Smooth muscle cell (in vitro differentiated cells): ENCODE measurements around the gene SLC1A7. TPM values are rescaled to one million over a fixed set of nuclear protein-coding genes. Genes with fewer than 3 reads are reported as not detected.

ENCODE experiments used
- DNase-seq: peaks from one replicate; lab custom pipeline; 2025; ENCODE audit not compliant: unreplicated experiment; lab: John Stamatoyannopoulos, UW
- H2AFZ ChIP-seq: fragments of 200-600 bp; sonication (generic); 2 replicates; pipeline ENCODE4 v1.6.0; 2016; ENCODE audit warnings: antibody characterized with exemption, low read depth, mild to moderate bottlenecking
- H3F3A ChIP-seq: fragments of 200-600 bp; sonication (generic); 2 replicates; pipeline ENCODE4 v1.6.0; 2017; ENCODE audit warnings: antibody characterized with exemption, low read depth
- H3K27ac ChIP-seq: fragments of 200-600 bp; sonication (generic); 2 replicates; pipeline ENCODE4 v1.5.1; 2016; ENCODE audit warnings: low read depth, mild to moderate bottlenecking
- H3K27me3 ChIP-seq: fragments of 200-600 bp; sonication (generic); 2 replicates; pipeline ENCODE4 v1.6.1; 2016; ENCODE audit warnings: low read depth, mild to moderate bottlenecking
- H3K36me3 ChIP-seq: fragments of 200-600 bp; sonication (generic); 2 replicates; pipeline ENCODE4 v1.5.1; 2016; ENCODE audit warnings: low read depth
- H3K4me1 ChIP-seq: fragments of 200-600 bp; sonication (generic); 2 replicates; pipeline ENCODE4 v1.5.1; 2016; ENCODE audit warnings: low read depth
- H3K4me2 ChIP-seq: fragments of 200-600 bp; sonication (generic); 2 replicates; pipeline ENCODE4 v1.6.0; 2016; ENCODE audit warnings: mild to moderate bottlenecking
- H3K4me3 ChIP-seq: fragments of 200-600 bp; sonication (generic); 2 replicates; pipeline ENCODE4 v1.5.1; 2016; ENCODE audit warnings: mild to moderate bottlenecking
- H3K79me2 ChIP-seq: fragments of 200-600 bp; sonication (generic); 2 replicates; pipeline ENCODE4 v1.6.0; 2016; ENCODE audit warnings: low read depth, mild to moderate bottlenecking
- H3K9ac ChIP-seq: fragments of 200-600 bp; sonication (generic); 2 replicates; pipeline ENCODE4 v1.6.0; 2016; ENCODE audit warnings: low read depth
- H3K9me3 ChIP-seq: fragments of 200-600 bp; sonication (generic); replicated peaks from 2 replicates; pipeline ENCODE4 v1.5.1; 2016; ENCODE audit warnings: low read depth
- H4K20me1 ChIP-seq: fragments of 200-600 bp; sonication (generic); 2 replicates; pipeline ENCODE4 v1.6.0; 2016; ENCODE audit warnings: low read depth
- CTCF ChIP-seq: fragments of 200-600 bp; sonication (generic); IDR thresholded peaks from 2 replicates; pipeline ENCODE4 v1.5.1; 2017; ENCODE audit warnings: borderline replicate concordance, mild to moderate bottlenecking, antibody characterized with exemption; ENCODE audit not compliant: insufficient read depth, poor library complexity, severe bottlenecking
- WGBS: methylation state at CpG from one replicate; pipeline ENCODE4 v1.1.7; 2016; ENCODE audit warnings: low lambda C conversion rate; 5-methylcytosine and 5-hydroxymethylcytosine counted together
- polyA plus RNA-seq: library from polyadenylated mRNA; unstranded; fragments of >200 nt; fragmentation: Nextera tagmentation; extraction: Ambion mirVana; gene quantifications from 2 replicates; pipeline ENCODE4 v1.2.1, GENCODE V29; 2016
- total RNA-seq: library from RNA; depleted of rRNA; stranded (reverse); fragments of >200 nt; gene quantifications from 2 replicates; pipeline ENCODE4 v1.2.3, GENCODE V29; 2014

The SLC1A7 gene
- total and polyA plus RNA-seq, 2 experiments from 2014 or later: 0.05 TPM; not detected in 1

- no peaks in the 10 kb centered on the region for H3K79me2 ChIP-seq
- H3K27ac ChIP-seq: no peak overlapping the region
- no peak overlapping the region for H2AFZ ChIP-seq
- no peak for TF ChIP-seq CTCF
- H3K9ac ChIP-seq: no peak overlapping the region
- WGBS: 91% methylated on average over 8 of the region's 8 CpGs
- no peak overlapping the region for H3K4me3 ChIP-seq
- no peaks in the 10 kb centered on the region for H3K36me3 ChIP-seq
- H3K9me3 ChIP-seq: no peaks in the 10 kb centered on the region
- no peaks in the 10 kb centered on the region for H3K4me1 ChIP-seq
- H3F3A ChIP-seq: no peaks in the 10 kb centered on the region
- H4K20me1 ChIP-seq: no peaks in the 10 kb centered on the region
- H3K27me3 ChIP-seq: no peaks in the 10 kb centered on the region
- no peak for DNase-seq
- H3K4me2 ChIP-seq: no peak overlapping the region
Measured at GRCh38 chr1:53132176-53132575, 10.3 kb downstream of the SLC1A7 start.

GRCh38 chr1:53131590-53131938 is 10.9 kb downstream of the SLC1A7 start:
- Histone ChIP-seq H3K27ac (no peak overlapping the region), H3F3A (no peaks in the 10 kb centered on the region), H3K9me3 (no peaks in the 10 kb centered on the region), H4K20me1 (no peaks in the 10 kb centered on the region), H3K36me3 (no peaks in the 10 kb centered on the region), H3K4me1 (no peaks in the 10 kb centered on the region), H3K27me3 (no peaks in the 10 kb centered on the region), H3K4me3 (no peak overlapping the region), H3K9ac (no peak overlapping the region), H3K79me2 (no peaks in the 10 kb centered on the region), H3K4me2 (no peak overlapping the region), H2AFZ (no peak overlapping the region)
- TF ChIP-seq CTCF: no peak
- DNase-seq: no peak
- WGBS: 69% methylated on average over 2 of the region's 2 CpGs

GRCh38 chr1:53130878-53131589 is 11.4 kb downstream of the SLC1A7 start:
- H3K4me3 ChIP-seq: no peak overlapping the region
- no peaks in the 10 kb centered on the region for H3K79me2 ChIP-seq
- TF ChIP-seq CTCF: no peak
- no peaks in the 10 kb centered on the region for H3K36me3 ChIP-seq
- H3K27me3 ChIP-seq: no peaks in the 10 kb centered on the region
- no peaks in the 10 kb centered on the region for H3K4me1 ChIP-seq
- no peaks in the 10 kb centered on the region for H3K9me3 ChIP-seq
- H3F3A ChIP-seq: no peaks in the 10 kb centered on the region
- WGBS: 92% methylated on average over 9 of the region's 9 CpGs
- H3K27ac ChIP-seq: no peak overlapping the region
- no peak for DNase-seq
- no peak overlapping the region for H3K9ac ChIP-seq
- no peaks in the 10 kb centered on the region for H4K20me1 ChIP-seq
- no peak overlapping the region for H3K4me2 ChIP-seq
- H2AFZ ChIP-seq: no peak overlapping the region

GRCh38 chr1:53130598-53130877 is 11.9 kb downstream of the SLC1A7 start:
- no peaks in the 10 kb centered on the region for H3K79me2 ChIP-seq
- no peaks in the 10 kb centered on the region for H3F3A ChIP-seq
- no peak for DNase-seq
- no peak overlapping the region for H3K9ac ChIP-seq
- no peaks in the 10 kb centered on the region for H3K4me1 ChIP-seq
- H4K20me1 ChIP-seq: no peaks in the 10 kb centered on the region
- no peaks in the 10 kb centered on the region for H3K9me3 ChIP-seq
- TF ChIP-seq CTCF: no peak
- no peak overlapping the region for H2AFZ ChIP-seq
- 100% methylated on average over 1 of the region's 1 CpG for WGBS
- no peaks in the 10 kb centered on the region for H3K27me3 ChIP-seq
- H3K4me3 ChIP-seq: no peak overlapping the region
- no peak overlapping the region for H3K27ac ChIP-seq
- no peak overlapping the region for H3K4me2 ChIP-seq
- H3K36me3 ChIP-seq: no peaks in the 10 kb centered on the region
